HCT116 (cell line): Measurements from ENCODE around the gene CFD. TPM values are rescaled to one million over a fixed set of nuclear protein-coding genes. Genes with fewer than 3 reads are reported as not detected.

ENCODE experiments used
- ATAC-seq: fragments of 200-7000 bp; cut with Tn5 transposase; 2 replicates; pipeline ENCODE4 v1.9.1; 2020; ENCODE audit warnings: mild to moderate bottlenecking, moderate library complexity
- BruUV-seq: library from RNA; stranded (reverse); fragments of 400-500 nt; replicated peaks from 2 replicates; lab custom pipeline; 2021; lab: Mats Ljungman, UMichigan
- CTCF ChIA-PET: fragments of 300-600 bp; sonication (Branson Sonifier 250); formaldehyde crosslinking; loops from one replicate; lab custom pipeline; 2021; ENCODE audit warnings: antibody characterized with exemption; lab: Charles Lee
- POLR2A ChIA-PET: fragments of 300-600, 350-600 bp; sonication (Branson Sonifier 250); formaldehyde crosslinking; loops from one replicate; lab custom pipeline; 2021; ENCODE audit warnings: antibody characterized with exemption; lab: Charles Lee
- RAD21 ChIA-PET, 2 experiments: fragments of 300-600 bp; sonication (Branson Sonifier 250); formaldehyde crosslinking; loops; one replicate each; lab custom pipeline; 2023; ENCODE audit warnings: low total read pairs in 2 of 2; ENCODE audit not compliant: uncharacterized antibody in 2 of 2, unreplicated experiment in 2 of 2, low non-redundant PET in 1 of 2; lab: Charles Lee
- DNase-seq: peaks from one replicate; pipeline ENCODE4 v3.0.0-alpha.2; 2010; ENCODE audit warnings: low read depth, low spot score
- H2AFZ ChIP-seq: fragments of 200-600 bp; shearing (Covaris generic), sonication (generic); 2 replicates; pipeline ENCODE4 v1.6.1; 2017; ENCODE audit warnings: low read depth, mixed run types, mixed read lengths, antibody characterized with exemption, low read length; ENCODE audit not compliant: poor library complexity, severe bottlenecking
- H3K27ac ChIP-seq: 2 replicates; pipeline ENCODE4 v1.5.1; 2012; ENCODE audit warnings: low read depth, low read length
- H3K27me3 ChIP-seq: fragments of 200-600 bp; sonication (generic); 2 replicates; pipeline ENCODE4 v1.6.1; 2016; ENCODE audit warnings: mixed run types, low read length, mixed read lengths; ENCODE audit not compliant: insufficient read depth
- H3K36me3 ChIP-seq, 2 experiments: fragments of 200-500 bp in 1 of 2; fragments of 200-600 bp in 1 of 2; sonication (Bioruptor generic) in 1 of 2; sonication (generic) in 1 of 2; 2 replicates each; pipeline versions ENCODE4 v1.5.1 to v1.6.1; 2014 to 2016; ENCODE audit warnings: low read length in 2 of 2, inconsistent platforms in 1 of 2, mixed read lengths in 1 of 2, mixed run types in 1 of 2; ENCODE audit not compliant: insufficient read depth in 2 of 2, control insufficient read depth in 1 of 2
- H3K4me1 ChIP-seq, 2 experiments: fragments of 200-600 bp in 1 of 2; sonication (generic) in 1 of 2; 2 replicates each; pipeline versions ENCODE4 v1.5.1 to v1.6.1; 2012 to 2017; ENCODE audit warnings: low read length in 2 of 2, inconsistent platforms in 1 of 2, mild to moderate bottlenecking in 1 of 2, mixed read lengths in 1 of 2, mixed run types in 1 of 2, moderate library complexity in 1 of 2; ENCODE audit not compliant: insufficient read depth in 2 of 2, control insufficient read depth in 1 of 2
- H3K4me2 ChIP-seq: fragments of 200-600 bp; sonication (generic); 2 replicates; pipeline ENCODE4 v1.6.1; 2017; ENCODE audit warnings: mixed run types, low read length, mixed read lengths
- H3K4me3 ChIP-seq, 2 experiments: fragments of 200-600 bp in 1 of 2; sonication (generic) in 1 of 2; replicated peaks in 1 of 2; 2 replicates each; pipeline ENCODE4 v1.5.1; 2011 to 2016; ENCODE audit warnings: low read length in 2 of 2, control low read depth in 1 of 2, low read depth in 1 of 2, mild to moderate bottlenecking in 1 of 2, mixed read lengths in 1 of 2, mixed run types in 1 of 2
- H3K79me2 ChIP-seq: fragments of 200-600 bp; sonication (generic); 2 replicates; pipeline ENCODE4 v1.6.1; 2017; ENCODE audit warnings: mild to moderate bottlenecking, mixed run types, low read length, moderate library complexity, mixed read lengths; ENCODE audit not compliant: insufficient read depth
- H3K9ac ChIP-seq: fragments of 200-600 bp; sonication (generic); 2 replicates; pipeline ENCODE4 v1.6.1; 2016; ENCODE audit warnings: low read length, mixed read lengths
- H3K9me2 ChIP-seq: fragments of 200-600 bp; sonication (generic), shearing (Covaris generic); 2 replicates; pipeline ENCODE4 v1.6.1; 2017; ENCODE audit warnings: mixed run types, mild to moderate bottlenecking, moderate library complexity; ENCODE audit not compliant: insufficient read depth
- H3K9me3 ChIP-seq, 2 experiments: fragments of 200-500 bp in 1 of 2; fragments of 200-600 bp in 1 of 2; sonication (Bioruptor generic) in 1 of 2; sonication (generic) in 1 of 2; 2 replicates each; pipeline ENCODE4 v1.6.1; 2014 to 2017; ENCODE audit warnings: low read length in 2 of 2, mixed read lengths in 2 of 2, inconsistent platforms in 1 of 2, low read depth in 1 of 2, mild to moderate bottlenecking in 1 of 2, mixed run types in 1 of 2, moderate library complexity in 1 of 2; ENCODE audit not compliant: control insufficient read depth in 1 of 2, insufficient read depth in 1 of 2
- H4K20me1 ChIP-seq: fragments of 200-600 bp; sonication (generic), shearing (Covaris generic); 2 replicates; pipeline ENCODE4 v1.6.1; 2017; ENCODE audit warnings: mixed run types, mild to moderate bottlenecking, moderate library complexity; ENCODE audit not compliant: insufficient read depth
- ATF3 ChIP-seq: IDR thresholded peaks from 2 replicates; pipeline ENCODE4 v1.6.1; 2012
- CBX3 ChIP-seq: IDR thresholded peaks from 2 replicates; pipeline ENCODE4 v1.6.1; 2012; ENCODE audit warnings: low read depth
- CEBPB ChIP-seq: IDR thresholded peaks from 2 replicates; pipeline ENCODE4 v1.6.1; 2012; ENCODE audit warnings: low read depth
- EGR1 ChIP-seq: IDR thresholded peaks from 2 replicates; pipeline ENCODE4 v1.6.1; 2012; ENCODE audit warnings: low read depth
- ELF1 ChIP-seq: IDR thresholded peaks from 2 replicates; pipeline ENCODE4 v1.6.1; 2012; ENCODE audit warnings: low read depth, borderline replicate concordance
- SRF ChIP-seq: IDR thresholded peaks from 2 replicates; pipeline ENCODE4 v1.6.1; 2012; ENCODE audit warnings: low read depth
- TCF7L2 ChIP-seq: IDR thresholded peaks from 2 replicates; pipeline ENCODE4 v1.7.0; 2011; ENCODE audit warnings: borderline replicate concordance, inconsistent platforms; ENCODE audit not compliant: insufficient read depth, insufficient read length; ENCODE audit errors: extremely low read depth
- ZBTB33 ChIP-seq: IDR thresholded peaks from 2 replicates; pipeline ENCODE4 v1.6.1; 2011; ENCODE audit warnings: mild to moderate bottlenecking, low read length, moderate library complexity; ENCODE audit not compliant: insufficient replicate concordance; ENCODE audit errors: extremely low read depth
- intact Hi-C: fragments of 100-400 bp; cut with micrococcal nuclease; formaldehyde crosslinking; loops from 2 replicates; pipeline ENCODE4 v1.10.0; 2022
- total RNA-seq: library from RNA; stranded (reverse); gene quantifications from one replicate; pipeline ENCODE4 v1.2.1, GENCODE V29; 2021; ENCODE audit not compliant: unreplicated experiment

CFD gene
- total RNA-seq, 1 experiment from 2014 or later = 80.2 TPM

DNA sequence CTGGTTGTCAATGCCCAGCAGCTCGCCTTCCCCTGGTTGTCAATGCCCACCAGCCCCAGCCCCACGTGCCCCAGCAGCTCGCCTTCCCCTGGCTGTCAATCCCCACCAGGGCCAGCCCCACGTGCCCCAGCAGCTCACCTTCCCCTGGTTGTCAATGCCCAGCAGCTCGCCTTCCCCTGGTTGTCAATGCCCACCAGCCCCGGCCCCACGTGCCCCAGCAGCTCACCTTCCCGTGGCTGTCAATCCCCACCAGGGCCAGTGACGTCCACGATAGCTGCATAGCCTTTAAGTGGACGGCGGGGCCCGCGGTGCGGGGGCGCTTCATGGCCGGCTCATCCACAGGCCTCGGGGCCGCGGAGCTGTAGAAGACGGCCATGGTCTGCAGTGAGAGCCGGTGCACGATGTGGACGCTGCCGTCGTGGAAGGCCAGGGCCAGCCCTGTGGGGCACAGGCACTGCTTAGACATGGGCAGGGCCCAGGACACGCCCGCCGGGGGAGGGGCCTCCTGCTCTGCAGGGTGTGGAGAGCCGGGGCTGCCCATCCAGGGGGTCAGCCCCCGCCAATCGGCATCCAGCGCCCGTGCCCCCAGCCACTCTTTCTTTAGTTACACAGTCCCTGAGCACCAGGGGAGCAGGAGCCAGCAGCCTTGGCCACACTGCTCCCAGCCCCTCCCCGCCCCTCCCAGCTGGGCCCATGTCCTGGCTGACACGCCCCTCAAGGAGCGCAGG is 20.4 kb downstream of the CFD start (continued):
- TF ChIP-seq ZBTB33 (no peak), ELF1 (no peak), EGR1 (no peak), CBX3 (no peak)

- RAD21 ChIA-PET = no interaction called here
- Histone ChIP-seq H3K36me3 (peaks cover 2 to 9% of the 10 kb centered on the region in 2 experiments; a peak in 2 of 4 replicates), H3K27me3 (no peaks in the 10 kb centered on the region), H3K9me3 (no peaks in the 10 kb centered on the region), H4K20me1 (no peaks in the 10 kb centered on the region), H3K4me3 (no peak overlapping the region), H3K4me1 (peaks cover 20 to 22% of the 10 kb centered on the region in 2 experiments), H3K4me2 (no peak overlapping the region), H3K9me2 (no peaks in the 10 kb centered on the region), H3K27ac (no peak overlapping the region), H3K79me2 (no peaks in the 10 kb centered on the region), H3K9ac (no peak overlapping the region), H2AFZ (no peak overlapping the region)
- CTCF ChIA-PET = no interaction called here
- BruUV-seq = no TSS peak
- DNase-seq (no peak), ATAC-seq (no peak)
- no peak for TF ChIP-seq CEBPB
- TF ChIP-seq EGR1 = no peak
- TF ChIP-seq SRF = no peak
- TF ChIP-seq ATF3 = no peak
- no peak for TF ChIP-seq TCF7L2
- TF ChIP-seq CBX3 = no peak
- TF ChIP-seq ELF1 = no peak
- intact Hi-C loops = loop anchor here (2.0 kb wide), 1 partner anchor 27 kb away; no protein-coding TSS in a partner anchor
- POLR2A ChIA-PET = interaction anchor here (1.3 kb wide), 1 partner anchor 28 kb away, joined by 4 read pairs; no protein-coding TSS in a partner anchor
These were observed 22.1 kb downstream of the CFD start for GRCh38 chr19:881385-882071.
